NCI-H146 treated with DMSO at 0.1 percent for 48 hours (cell line): Measurements from ENCODE around the gene PPP5C.
A peak's percentile ranks its signal among the peaks of the same experiment; 100 is the strongest.
"Not testable (repeated sequence)": the region's sequence is repeated elsewhere in the genome, so short reads cannot be mapped to it uniquely, and the experiment has no call there.

Experiments
- DNase-seq: peaks from one replicate; lab custom pipeline; 2025; ENCODE audit not compliant: unreplicated experiment; lab: John Stamatoyannopoulos, UW

PPP5C gene

GRCh38 chr19:46407856-46408663 lies 61.2 kb downstream of the PPP5C start:
- DNase-seq, result no peak

DNA sequence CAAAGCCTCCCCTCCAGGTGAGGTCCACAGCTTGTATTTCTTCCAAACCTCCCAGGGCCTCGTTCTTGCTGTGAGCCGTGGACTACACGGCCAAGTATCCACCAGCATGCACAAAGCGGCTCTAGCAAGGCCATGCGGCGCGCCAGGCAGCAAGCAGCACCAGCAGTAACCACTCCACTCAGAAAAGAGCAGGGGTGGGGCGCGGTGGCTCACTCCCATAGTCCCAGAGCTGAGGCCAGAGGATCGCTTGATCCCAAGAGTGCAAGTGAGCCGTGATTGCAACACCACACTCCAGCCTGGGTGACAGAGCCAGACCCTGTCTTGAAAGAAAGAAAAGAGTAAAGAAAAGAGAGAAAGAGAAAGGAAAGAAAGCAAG lies 61.8 kb downstream of the PPP5C start:
- no peak for DNase-seq

- DNase-seq, result no peak
Observed at GRCh38 chr19:46409191-46409590, 62.3 kb downstream of the PPP5C start.

GRCh38 chr19:46410205-46411087 lies 63.6 kb downstream of the PPP5C start:
- DNase-seq, result no peak

DNA sequence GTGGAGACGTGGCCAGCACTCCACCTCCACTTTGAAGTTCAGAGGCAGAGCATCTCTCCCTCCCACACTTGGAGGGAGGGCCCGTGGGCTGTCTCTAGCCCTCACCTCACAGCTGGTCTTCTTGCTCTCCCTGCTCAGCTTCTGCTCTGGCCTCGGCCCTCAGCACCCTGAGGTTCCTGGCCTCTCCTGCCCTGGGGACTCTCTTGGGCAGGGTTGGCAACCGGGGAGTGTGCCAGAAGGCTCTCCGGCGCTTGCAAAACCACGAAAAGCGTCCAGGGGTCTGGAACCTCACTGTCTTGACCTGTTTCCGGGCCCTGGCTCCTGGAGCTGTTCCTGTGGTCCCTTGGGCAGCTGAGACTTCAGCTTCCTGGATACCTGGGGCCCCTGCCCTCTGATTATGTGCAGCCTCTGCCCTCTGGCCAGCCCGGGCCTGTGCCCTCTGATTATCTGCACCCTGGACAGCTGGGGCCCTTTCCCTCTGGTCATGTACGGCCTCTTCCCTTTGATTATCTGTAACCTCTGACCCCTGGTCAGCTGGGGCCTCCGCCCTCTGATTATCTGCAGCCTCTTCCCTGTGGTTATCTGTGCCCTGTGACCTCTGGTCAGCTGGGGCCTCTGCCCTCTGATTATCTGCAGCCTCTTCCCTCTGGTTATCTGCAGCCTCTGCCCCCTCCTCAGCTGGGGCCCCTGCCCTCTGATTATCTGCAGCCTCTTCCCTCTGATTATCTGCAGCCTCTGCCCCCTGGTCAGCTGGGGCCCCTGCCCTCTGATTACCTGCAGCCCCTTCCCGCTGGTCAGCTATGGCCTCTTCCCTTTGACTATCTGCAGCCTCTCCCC lies 64.4 kb downstream of the PPP5C start:
- no peak for DNase-seq

GRCh38 chr19:46411925-46412649 lies 65.2 kb downstream of the PPP5C start:
- no peak for DNase-seq

DNA sequence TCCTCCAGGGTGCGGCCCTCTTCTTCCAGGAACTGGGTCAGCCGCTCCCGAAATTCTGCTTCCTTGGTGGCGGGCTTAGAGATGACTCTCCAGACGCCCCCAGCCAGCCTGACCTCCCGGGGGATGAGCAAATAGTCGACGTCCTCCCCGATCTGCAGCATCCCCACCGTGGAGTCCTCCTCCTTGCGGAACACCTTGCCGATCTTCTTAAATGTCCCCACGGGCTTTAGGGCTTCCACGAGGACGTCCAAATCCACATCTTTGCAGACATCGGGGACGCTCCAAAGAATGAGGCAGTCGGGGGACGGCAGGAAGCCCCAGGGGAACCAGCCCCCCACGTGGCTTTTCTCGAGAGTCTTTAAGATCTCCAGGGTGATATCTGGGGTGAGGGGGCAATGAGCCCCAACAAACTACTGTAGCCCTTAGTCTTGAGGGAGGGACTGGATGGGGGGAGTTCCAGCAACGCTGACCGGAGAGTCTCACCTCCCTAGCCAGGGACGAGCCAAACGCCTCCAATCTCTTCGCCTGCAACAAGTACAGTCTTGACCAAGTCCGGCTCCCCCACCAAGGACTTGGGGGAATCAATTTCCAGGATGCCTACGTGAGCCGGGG lies 65.9 kb downstream of the PPP5C start:
- DNase-seq, result no peak

DNA sequence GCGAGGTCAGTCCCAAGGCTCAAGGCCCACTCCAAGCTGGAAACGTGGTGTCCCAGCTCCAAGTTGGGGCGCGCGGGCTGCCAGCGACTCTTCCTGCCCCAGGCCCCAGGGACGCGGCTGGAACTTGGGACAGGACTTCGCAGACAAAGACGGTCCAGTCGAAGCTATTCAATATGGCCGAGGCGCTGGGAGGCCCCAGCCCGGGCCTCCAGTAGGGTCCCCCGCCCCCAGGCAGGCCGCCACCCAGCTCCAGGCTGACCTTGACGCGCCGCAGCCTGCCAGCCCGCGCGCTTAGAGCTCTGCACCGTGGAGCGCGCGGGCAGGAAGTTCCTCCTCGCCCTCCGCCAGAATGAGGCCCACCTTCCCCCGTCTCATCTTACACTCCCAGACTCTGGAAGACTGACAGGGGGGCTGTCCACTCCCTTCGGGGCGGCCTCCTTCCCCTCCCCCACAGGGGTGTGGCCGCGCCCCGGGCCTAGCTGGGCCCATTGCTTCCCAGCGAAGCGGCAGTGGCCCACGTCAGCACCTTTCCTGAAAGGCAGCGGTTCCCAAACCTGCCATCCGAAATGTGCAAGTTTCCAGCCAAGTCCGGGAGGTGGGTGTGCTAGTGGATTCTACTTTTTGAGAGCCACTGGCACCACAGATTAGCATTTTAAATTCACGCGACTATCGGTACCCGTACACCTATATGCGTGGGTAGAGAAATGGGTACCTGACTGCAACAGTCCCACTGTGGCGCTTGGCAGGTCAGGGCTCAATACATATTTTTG lies 66.6 kb downstream of the PPP5C start, which contains the start of gene CCDC8:
TSS of gene CCDC8 (minus strand) at position 303 of the 770 bp plus-strand sequence. CDS start 754 bp downstream, outside the sequence.
- DNase-seq, result no peak

- DNase-seq, result not testable (repeated sequence)
Observed at GRCh38 chr19:46414899-46415298, 68.0 kb downstream of the PPP5C start.

DNA sequence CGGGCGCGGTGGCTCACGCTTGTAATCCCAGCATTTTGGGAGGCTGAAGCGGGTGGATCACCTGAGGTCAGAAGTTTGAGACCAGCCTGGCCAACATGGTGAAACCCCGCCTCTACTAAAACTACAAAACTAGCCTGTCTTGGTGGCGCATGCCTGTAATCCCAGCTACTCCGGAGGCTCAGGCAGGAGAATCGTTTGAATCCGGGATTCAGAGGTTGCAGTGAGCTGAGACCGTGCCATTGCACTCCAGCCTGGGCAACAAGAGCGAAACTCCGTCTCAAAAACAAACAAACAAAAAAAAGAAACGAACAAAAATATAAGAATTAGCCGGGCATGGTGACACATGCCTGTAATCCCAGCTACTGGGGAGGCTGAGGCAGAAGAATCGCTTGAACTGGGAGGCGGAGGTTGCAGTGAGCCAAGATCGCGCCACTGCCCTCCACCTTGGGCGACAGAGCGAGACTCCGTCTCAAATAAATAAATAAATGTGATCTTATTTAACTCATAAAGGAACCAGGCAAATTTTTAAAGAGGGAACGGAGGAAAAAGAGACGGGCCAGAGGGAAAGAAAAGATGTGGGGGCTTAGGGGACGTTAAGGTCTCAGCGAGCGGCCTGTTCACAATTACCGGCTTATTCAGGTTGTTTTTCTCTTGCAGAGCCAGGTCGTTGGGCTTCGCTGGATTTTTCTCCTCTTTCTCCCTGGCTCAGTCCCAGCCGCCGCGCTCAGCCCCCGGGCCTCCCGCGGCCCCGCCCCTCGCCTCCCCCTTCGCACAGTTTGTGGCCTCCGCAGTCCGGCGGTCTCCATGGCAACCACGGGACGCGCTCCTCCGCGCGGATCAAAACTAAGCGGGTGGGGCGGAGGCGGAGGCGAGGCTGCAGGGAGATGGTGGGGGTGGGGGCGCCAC lies 69.2 kb downstream of the PPP5C start:
- peak; percentile 80 for DNase-seq

DNA sequence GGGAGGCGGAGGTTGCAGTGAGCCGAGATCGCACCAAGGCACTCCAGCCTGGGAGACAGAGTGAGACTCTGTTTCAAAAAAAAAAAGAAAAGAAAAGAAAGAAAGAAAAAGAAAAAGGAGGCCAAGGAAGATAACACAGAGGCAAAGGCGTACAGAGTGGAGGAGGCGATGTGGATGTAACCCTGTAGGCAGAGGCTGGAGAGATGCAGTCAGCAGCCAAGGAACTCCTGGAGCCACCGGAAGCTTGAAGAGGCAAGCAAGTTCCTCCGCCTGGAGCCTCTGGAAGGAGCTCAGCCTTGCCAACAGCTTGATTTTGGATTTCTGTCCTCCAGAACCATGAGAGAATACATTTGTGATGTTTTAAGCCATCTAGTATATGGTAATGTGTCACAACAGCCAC lies 73.2 kb downstream of the PPP5C start:
- DNase-seq, result no peak

DNA sequence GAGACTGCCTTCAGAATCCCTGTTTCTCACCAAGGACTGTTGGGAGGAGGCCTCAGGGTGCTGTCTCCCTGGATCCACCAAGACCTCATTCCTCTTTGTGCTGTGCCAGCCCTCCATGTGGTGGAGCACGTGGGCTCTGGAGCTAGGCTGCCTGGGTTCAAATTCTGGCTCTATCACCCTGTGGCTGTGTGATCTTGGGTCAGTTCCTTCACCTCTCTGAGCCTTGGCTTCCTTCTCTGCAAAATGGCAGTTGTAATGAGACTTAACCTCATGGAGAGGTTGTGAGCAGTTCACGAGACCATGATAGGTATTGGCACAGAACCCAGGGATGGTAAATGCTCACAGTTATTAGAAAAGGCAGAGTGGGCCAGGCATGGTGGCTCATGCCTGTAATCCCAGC lies 75.5 kb downstream of the PPP5C start:
- DNase-seq, result no peak

DNA sequence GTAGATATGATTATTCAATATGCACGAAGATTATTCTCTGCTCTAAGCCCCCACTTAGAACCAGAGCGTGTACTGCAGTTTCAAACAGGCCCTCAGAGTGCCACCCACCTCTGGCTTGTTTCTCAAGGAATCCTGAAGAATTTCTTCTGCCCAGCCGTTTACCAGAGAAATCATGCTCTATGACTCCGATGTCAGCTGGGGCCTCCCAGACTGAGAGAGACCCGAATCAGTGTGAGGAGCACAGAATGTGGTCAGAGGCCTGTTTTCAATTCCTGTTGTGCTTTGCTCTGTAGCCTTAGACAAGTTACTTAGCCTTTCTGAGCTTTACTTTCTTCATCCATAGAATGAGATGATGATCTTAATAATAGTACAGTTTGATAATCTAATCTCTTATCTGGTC lies 76.3 kb downstream of the PPP5C start:
- DNase-seq, result no peak

DNA sequence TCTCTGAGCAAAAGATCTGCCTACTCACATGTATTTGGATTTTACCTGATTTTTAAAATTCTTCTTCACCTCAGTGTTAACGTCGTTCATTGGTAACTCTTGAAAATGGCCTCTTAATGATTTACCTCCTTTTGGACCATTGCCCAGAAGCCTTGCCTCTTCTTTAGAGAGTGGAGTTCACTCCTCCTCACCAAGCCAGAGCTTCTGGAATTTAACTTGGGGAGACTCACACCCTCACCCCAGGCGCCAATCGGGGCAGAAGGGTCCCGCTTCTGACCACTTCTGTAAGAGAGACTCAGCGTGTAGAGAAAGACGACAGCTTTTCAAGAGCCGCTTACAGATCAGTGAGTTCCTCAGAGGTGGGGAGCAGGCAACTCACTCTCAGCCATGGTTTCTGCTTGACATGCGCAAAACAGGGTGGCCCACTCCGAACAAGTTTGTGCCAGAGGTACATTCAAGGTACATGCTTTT lies 79.2 kb downstream of the PPP5C start:
- no peak for DNase-seq

GRCh38 chr19:46426506-46427162 lies 79.7 kb downstream of the PPP5C start:
- peak; percentile 76 for DNase-seq

- no peak for DNase-seq
Observed at GRCh38 chr19:46427518-46428045, 80.7 kb downstream of the PPP5C start.
